Measurements from ENCODE around the gene STARD3NL. TPM values are rescaled to one million over a fixed set of nuclear protein-coding genes. Genes with fewer than 3 reads are reported as not detected.
A peak's percentile ranks its signal among the peaks of the same experiment; 100 is the strongest.

The STARD3NL gene
- polyA plus RNA-seq, 3 donors, result 36.6 to 100 (median 86.8) TPM

GRCh38 chr7:38215735-38216670 is 38.0 kb downstream of the STARD3NL start:
- H3K27me3 Mint-ChIP-seq (ENCODE audit: low read depth in 3 of 3), result no peaks in the 10 kb centered on the region
- peaks cover 65 to 67% of the 10 kb centered on the region in 2 donors for H3K36me3 Mint-ChIP-seq
- peak; percentile 95 for TF ChIP-seq CTCF (IDR thresholded peaks at IDR 0.05)
- peak; percentile 82 to 91 (median 85) for DNase-seq
- Histone ChIP-seq H3K4me3 (replicated peaks in 1 of 3; ENCODE audit: low read depth in 2 of 3, low read length in 3 of 3) (no peak overlapping the region), H3K36me3 (replicated peaks in 1 of 2; ENCODE audit: control insufficient read depth in 1 of 2, insufficient read depth in 2 of 2, low read length in 2 of 2) (peaks cover 60 to 87% of the 10 kb centered on the region in 2 donors), H2AFZ (ENCODE audit: insufficient read depth, low read depth, low read length, poor library complexity, severe bottlenecking) (no peak overlapping the region), H3K4me1 (ENCODE audit: control insufficient read depth in 1 of 2, insufficient read depth in 2 of 2, low read length in 2 of 2) (peaks cover 4 to 10% of the 10 kb centered on the region in 2 donors), H4K20me1 (ENCODE audit: insufficient read depth, low read length) (no peaks in the 10 kb centered on the region), H3K79me2 (ENCODE audit: insufficient read depth, low read length) (no peaks in the 10 kb centered on the region), H3K4me2 (replicated peaks; ENCODE audit: extremely low read depth, low read length, poor library complexity, severe bottlenecking) (no peak overlapping the region), H3K27ac (ENCODE audit: low read depth in 1 of 2, low read length in 2 of 2) (peak overlapping the region in 1 of 2 donors; percentile 41), H3K27me3 (ENCODE audit: control insufficient read depth in 2 of 2, insufficient read depth in 2 of 2, low read length in 2 of 2) (no peaks in the 10 kb centered on the region), H3K9me3 (replicated peaks in 1 of 2; ENCODE audit: control insufficient read depth in 1 of 2, insufficient read depth in 1 of 2, low read length in 2 of 2) (no peaks in the 10 kb centered on the region), H3K9ac (ENCODE audit: insufficient read depth, low read length, poor library complexity, severe bottlenecking) (no peak overlapping the region)
- intact Hi-C loops (cut with micrococcal nuclease), result loop anchor here (2.0 to 10.0 kb wide), 4 partner anchors 109 to 159 kb away; no protein-coding TSS in a partner anchor
- peak overlapping the region; percentile 9 to 78 (median 60) for H3K27ac Mint-ChIP-seq
- H3K4me3 Mint-ChIP-seq, result peak overlapping the region in 1 of 2 donors; percentile 74
- peaks cover 8% of the 10 kb centered on the region for H3K4me1 Mint-ChIP-seq
- WGBS (ENCODE audit: insufficient coverage), result 2% methylated on average over 5 of the region's 5 CpGs
- no peaks in the 10 kb centered on the region for H3K9me3 Mint-ChIP-seq

- no peaks in the 10 kb centered on the region for H3K79me2 ChIP-seq (ENCODE audit: insufficient read depth, low read length)
- H3K27me3 Mint-ChIP-seq (ENCODE audit: low read depth in 3 of 3), result no peaks in the 10 kb centered on the region
- H3K4me2 ChIP-seq (replicated peaks; ENCODE audit: extremely low read depth, low read length, poor library complexity, severe bottlenecking), result no peak overlapping the region
- no peaks in the 10 kb centered on the region for H3K27me3 ChIP-seq (ENCODE audit: control insufficient read depth in 2 of 2, insufficient read depth in 2 of 2, low read length in 2 of 2)
- H3K4me3 Mint-ChIP-seq, result no peak overlapping the region
- H3K4me1 Mint-ChIP-seq, result peaks cover 10% of the 10 kb centered on the region
- H3K4me3 ChIP-seq (replicated peaks in 1 of 3; ENCODE audit: low read depth in 2 of 3, low read length in 3 of 3), result no peak overlapping the region
- no peak overlapping the region for H2AFZ ChIP-seq (ENCODE audit: insufficient read depth, low read depth, low read length, poor library complexity, severe bottlenecking)
- H3K4me1 ChIP-seq (ENCODE audit: control insufficient read depth in 1 of 2, insufficient read depth in 2 of 2, low read length in 2 of 2), result peaks cover 6 to 12% of the 10 kb centered on the region in 2 donors
- intact Hi-C loops (cut with micrococcal nuclease), result loop anchor here (5.0 to 10.0 kb wide), 3 partner anchors 107 to 157 kb away; no protein-coding TSS in a partner anchor
- no peak overlapping the region for H3K9ac ChIP-seq (ENCODE audit: insufficient read depth, low read length, poor library complexity, severe bottlenecking)
- no peak for DNase-seq
- no peak for TF ChIP-seq CTCF (IDR thresholded peaks at IDR 0.05)
- no peak overlapping the region for H3K27ac ChIP-seq (ENCODE audit: low read depth in 1 of 2, low read length in 2 of 2)
- no CpG with 5 or more reads among the region's 2 CpGs for WGBS (ENCODE audit: insufficient coverage)
- peak overlapping the region in 1 of 7 donors; percentile 61 for H3K27ac Mint-ChIP-seq
- no peaks in the 10 kb centered on the region for H4K20me1 ChIP-seq (ENCODE audit: insufficient read depth, low read length)
- peaks cover 60 to 83% of the 10 kb centered on the region in 2 donors for H3K36me3 ChIP-seq (replicated peaks in 1 of 2; ENCODE audit: control insufficient read depth in 1 of 2, insufficient read depth in 2 of 2, low read length in 2 of 2)
- H3K9me3 Mint-ChIP-seq, result no peaks in the 10 kb centered on the region
- H3K9me3 ChIP-seq (replicated peaks in 1 of 2; ENCODE audit: control insufficient read depth in 1 of 2, insufficient read depth in 1 of 2, low read length in 2 of 2), result no peaks in the 10 kb centered on the region
- peaks cover 60 to 61% of the 10 kb centered on the region in 2 donors for H3K36me3 Mint-ChIP-seq
These were observed 39.6 kb downstream of the STARD3NL start for GRCh38 chr7:38217672-38218071.
